Gastroesophageal sphincter (tissue), 4 donors: ENCODE data around the gene OGG1. TPM values are rescaled to one million over a fixed set of nuclear protein-coding genes. Genes with fewer than 3 reads are reported as not detected.
A peak's percentile ranks its signal among the peaks of the same experiment; 100 is the strongest.

Experiments used
- ATAC-seq: fragments of 150-250 bp; one replicate; pipeline ENCODE4 v1.9.1; 2016; ENCODE audit warnings: mild to moderate bottlenecking, moderate library complexity
- H3K27ac ChIP-seq, 4 donors: fragments of 200-600 bp; sonication (generic) in 3 of 4; 1 replicate in 3 of 4; 2 replicates in 1 of 4; pipeline ENCODE4 v1.5.1; 2016 to 2019
- H3K27me3 ChIP-seq: fragments of 200-600 bp; sonication (generic); one replicate; pipeline ENCODE4 v1.5.1; 2019
- H3K36me3 ChIP-seq, 2 donors: fragments of 200-600 bp; sonication (generic); one replicate each; pipeline ENCODE4 v1.5.1; 2019; ENCODE audit warnings: control low read depth in 1 of 2
- H3K4me1 ChIP-seq, 3 donors: fragments of 200-600 bp; sonication (generic); 1 replicate in 2 of 3; 2 replicates in 1 of 3; pipeline ENCODE4 v1.5.1; 2016 to 2019; ENCODE audit warnings: control low read depth in 2 of 3
- H3K4me3 ChIP-seq, 2 donors: fragments of 200-600 bp; sonication (generic); one replicate each; pipeline ENCODE4 v1.5.1; 2019; ENCODE audit warnings: mild to moderate bottlenecking in 1 of 2, moderate library complexity in 1 of 2
- H3K9me3 ChIP-seq, 3 donors: fragments of 200-600 bp; sonication (generic); one replicate each; pipeline ENCODE4 v1.5.1; 2017 to 2019; ENCODE audit warnings: control low read depth in 2 of 3
- CTCF ChIP-seq, 4 experiments: fragments of 200-600 bp in 2 of 4; fragments of 450-650 bp in 2 of 4; sonication (generic) in 1 of 4; IDR thresholded peaks; one replicate each; pipeline ENCODE4 v1.5.1; 2017 to 2019; ENCODE audit warnings: antibody characterized with exemption in 4 of 4, mild to moderate bottlenecking in 2 of 4, moderate library complexity in 2 of 4
- EP300 ChIP-seq: sonication (generic); formaldehyde crosslinking; IDR thresholded peaks from one replicate; pipeline ENCODE4 v1.6.1; 2017; ENCODE audit warnings: antibody characterized with exemption, mild to moderate bottlenecking
- POLR2A ChIP-seq, 2 donors: fragments of 450-650 bp; IDR thresholded peaks; one replicate each; pipeline ENCODE4 v1.6.1; 2017; ENCODE audit warnings: antibody characterized with exemption in 2 of 2, mild to moderate bottlenecking in 2 of 2, moderate library complexity in 1 of 2
- POLR2AphosphoS5 ChIP-seq: sonication (generic); formaldehyde crosslinking; IDR thresholded peaks from one replicate; pipeline ENCODE4 v1.6.1; 2017; ENCODE audit warnings: antibody characterized with exemption
- WGBS, 2 donors: methylation state at CpG; one replicate each; pipeline ENCODE4 v1.1.5; 2018; ENCODE audit warnings: low coverage in 1 of 2; 5-methylcytosine and 5-hydroxymethylcytosine counted together
- total RNA-seq, 4 donors: library from RNA; depleted of rRNA; stranded (reverse); fragments of >200 nt; gene quantifications; one replicate each; pipeline ENCODE4 v1.1.0, GENCODE V29; 2016

The OGG1 gene
- total RNA-seq, 4 donors from 2014 or later = 22.1 to 33.8 (median 25.9) TPM

GRCh38 chr3:9780910-9781309, 31.2 kb downstream of the OGG1 start:
- Histone ChIP-seq H3K36me3 (peaks cover 0 to 70% of the 10 kb centered on the region in 2 donors), H3K4me3 (no peak overlapping the region), H3K27ac (peak overlapping the region in 1 of 4 donors; percentile 29), H3K9me3 (no peaks in the 10 kb centered on the region), H3K27me3 (no peaks in the 10 kb centered on the region), H3K4me1 (peaks cover 0 to 15% (median 0%) of the 10 kb centered on the region in 3 donors)
- 88% methylated on average over 4 of the region's 4 CpGs; no CpG with 5 or more reads in 1 of the 2 donors for WGBS, 2 donors
- no peak for TF ChIP-seq CTCF (IDR thresholded peaks at IDR 0.05)
- TF ChIP-seq POLR2AphosphoS5 = no peak
- no peak for TF ChIP-seq POLR2A (IDR thresholded peaks at IDR 0.05)
- TF ChIP-seq EP300 = no peak
- no peak for ATAC-seq

- Histone ChIP-seq H3K27me3 (no peaks in the 10 kb centered on the region), H3K36me3 (peaks cover 0 to 77% of the 10 kb centered on the region in 2 donors), H3K4me3 (no peak overlapping the region), H3K4me1 (peaks cover 0 to 15% (median 0%) of the 10 kb centered on the region in 3 donors), H3K27ac (no peak overlapping the region), H3K9me3 (no peaks in the 10 kb centered on the region)
- WGBS, 2 donors = 73% methylated on average over 1 of the region's 1 CpG; no CpG with 5 or more reads in 1 of the 2 donors
- TF ChIP-seq EP300 = no peak
- TF ChIP-seq POLR2A (IDR thresholded peaks at IDR 0.05) = no peak
- TF ChIP-seq POLR2AphosphoS5 = no peak
- ATAC-seq = no peak
These were observed 31.8 kb downstream of the OGG1 start for GRCh38 chr3:9781551-9781950.

- no peak overlapping the region for H3K4me3 ChIP-seq
- TF ChIP-seq POLR2AphosphoS5 (no peak), EP300 (no peak), CTCF (IDR thresholded peaks at IDR 0.05) (no peak)
- peaks cover 0 to 15% (median 0%) of the 10 kb centered on the region in 3 donors for H3K4me1 ChIP-seq
- no peaks in the 10 kb centered on the region for H3K27me3 ChIP-seq
- H3K27ac ChIP-seq = no peak overlapping the region
- ATAC-seq = no peak
- H3K36me3 ChIP-seq = peaks cover 0 to 82% of the 10 kb centered on the region in 2 donors
- WGBS, 2 donors = 68 to 76% methylated on average over 3 of the region's 3 CpGs
- no peaks in the 10 kb centered on the region for H3K9me3 ChIP-seq
These were observed 32.3 kb downstream of the OGG1 start for GRCh38 chr3:9781978-9782603.

- WGBS, 2 donors = 34 to 50% methylated on average over 2 to 3 of the region's 3 CpGs
- Histone ChIP-seq H3K27ac (no peak overlapping the region), H3K4me1 (peaks cover 0 to 10% (median 0%) of the 10 kb centered on the region in 3 donors), H3K9me3 (no peaks in the 10 kb centered on the region), H3K4me3 (no peak overlapping the region), H3K36me3 (peaks cover 0 to 89% of the 10 kb centered on the region in 2 donors), H3K27me3 (no peaks in the 10 kb centered on the region)
- ATAC-seq = no peak
- TF ChIP-seq EP300 (no peak), POLR2AphosphoS5 (no peak), POLR2A (IDR thresholded peaks at IDR 0.05) (no peak), CTCF (IDR thresholded peaks at IDR 0.05) (no peak)
These were observed 33.0 kb downstream of the OGG1 start for GRCh38 chr3:9782770-9783169.

GRCh38 chr3:9783954-9784353, 34.2 kb downstream of the OGG1 start:
- H3K36me3 ChIP-seq = peaks cover 0 to 100% of the 10 kb centered on the region in 2 donors
- no peak overlapping the region for H3K4me3 ChIP-seq
- no peak for ATAC-seq
- H3K27ac ChIP-seq = no peak overlapping the region
- H3K4me1 ChIP-seq = no peaks in the 10 kb centered on the region
- no peak for TF ChIP-seq POLR2A (IDR thresholded peaks at IDR 0.05)
- TF ChIP-seq CTCF (IDR thresholded peaks at IDR 0.05) = no peak
- no peaks in the 10 kb centered on the region for H3K27me3 ChIP-seq
- 93 to 100% methylated on average over 3 to 5 of the region's 14 CpGs for WGBS, 2 donors
- no peaks in the 10 kb centered on the region for H3K9me3 ChIP-seq
